D721Med (cell line): Measurements from ENCODE around the gene TAB3.

ENCODE experiments used
- DNase-seq: peaks from one replicate; pipeline ENCODE4 v3.0.0; 2011; ENCODE audit warnings: low spot score; ENCODE audit not compliant: insufficient read length
- FAIRE-seq: peaks from 2 replicates; lab custom pipeline; 2011; peaks lifted over from hg19 to GRCh38; lab: Jason Lieb, UNC
- TF ChIP-seq, protein P1 (sequence below): IDR thresholded peaks from 2 replicates; pipeline ENCODE4 v1.5.1; 2012; ENCODE audit warnings: mild to moderate bottlenecking, control low read depth; ENCODE audit not compliant: insufficient read depth; ENCODE audit errors: missing control alignments

The TAB3 gene

GRCh38 chrX:30889147-30890140, at the start of gene TAB3:
TAB3 (minus strand) TSS chrX:30889254; CDS start chrX:30859588, 29,666 bp downstream.
- no peak for FAIRE-seq
- DNase-seq, result peak; percentile 50
- TF ChIP-seq, protein P1, sequence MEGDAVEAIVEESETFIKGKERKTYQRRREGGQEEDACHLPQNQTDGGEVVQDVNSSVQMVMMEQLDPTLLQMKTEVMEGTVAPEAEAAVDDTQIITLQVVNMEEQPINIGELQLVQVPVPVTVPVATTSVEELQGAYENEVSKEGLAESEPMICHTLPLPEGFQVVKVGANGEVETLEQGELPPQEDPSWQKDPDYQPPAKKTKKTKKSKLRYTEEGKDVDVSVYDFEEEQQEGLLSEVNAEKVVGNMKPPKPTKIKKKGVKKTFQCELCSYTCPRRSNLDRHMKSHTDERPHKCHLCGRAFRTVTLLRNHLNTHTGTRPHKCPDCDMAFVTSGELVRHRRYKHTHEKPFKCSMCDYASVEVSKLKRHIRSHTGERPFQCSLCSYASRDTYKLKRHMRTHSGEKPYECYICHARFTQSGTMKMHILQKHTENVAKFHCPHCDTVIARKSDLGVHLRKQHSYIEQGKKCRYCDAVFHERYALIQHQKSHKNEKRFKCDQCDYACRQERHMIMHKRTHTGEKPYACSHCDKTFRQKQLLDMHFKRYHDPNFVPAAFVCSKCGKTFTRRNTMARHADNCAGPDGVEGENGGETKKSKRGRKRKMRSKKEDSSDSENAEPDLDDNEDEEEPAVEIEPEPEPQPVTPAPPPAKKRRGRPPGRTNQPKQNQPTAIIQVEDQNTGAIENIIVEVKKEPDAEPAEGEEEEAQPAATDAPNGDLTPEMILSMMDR, result no peak

- TF ChIP-seq, protein P1, result no peak
- no peak for DNase-seq
- FAIRE-seq, result no peak
These were observed 49.2 kb upstream of the TAB3 start for GRCh38 chrX:30938295-30938694.

DNA sequence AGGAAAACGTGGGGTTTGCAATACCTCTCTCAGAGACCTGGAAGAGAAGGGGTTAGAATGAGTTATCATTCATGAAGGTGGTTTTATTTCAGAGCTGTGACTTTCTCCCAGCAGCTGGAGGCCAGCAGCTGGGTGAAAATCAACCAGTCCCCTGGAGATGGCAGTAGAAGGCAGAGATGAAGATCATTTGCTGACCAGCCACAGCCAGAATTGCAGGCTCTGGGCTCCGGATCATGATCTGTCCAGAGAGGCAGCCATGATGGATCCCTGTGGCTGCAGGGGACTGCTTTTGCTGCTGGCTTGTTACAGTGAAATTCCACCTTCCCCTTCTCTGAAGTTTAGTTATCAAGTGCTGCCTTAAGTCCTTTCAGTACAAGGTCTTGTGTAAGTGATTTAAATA, 46.9 kb upstream of the TAB3 start:
- DNase-seq, result no peak
- TF ChIP-seq, protein P1, result peak; percentile 16
- no peak for FAIRE-seq

DNA sequence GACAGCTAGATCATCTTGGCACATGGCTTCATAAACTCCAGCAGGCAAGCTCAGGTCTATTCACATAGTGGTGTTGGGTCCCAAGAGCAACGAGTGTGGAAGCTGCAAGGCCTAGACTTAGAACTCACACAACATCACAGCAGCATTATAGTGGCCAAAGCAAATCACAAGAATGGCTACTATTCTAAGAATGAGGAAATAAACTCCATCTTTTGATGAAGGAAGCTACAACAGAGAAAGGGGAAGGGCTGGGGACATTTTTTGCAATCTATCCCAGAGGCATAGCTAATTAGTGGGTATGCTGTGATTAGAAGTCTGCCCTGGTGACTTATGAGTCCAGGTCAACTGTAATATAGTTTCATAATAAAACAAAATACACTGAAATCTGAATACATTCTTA, 42.9 kb upstream of the TAB3 start:
- FAIRE-seq, result no peak
- TF ChIP-seq, protein P1, result no peak
- DNase-seq, result no peak

GRCh38 chrX:30930679-30931078, 41.6 kb upstream of the TAB3 start:
- no peak for DNase-seq
- FAIRE-seq, result no peak
- TF ChIP-seq, protein P1, result no peak

DNA sequence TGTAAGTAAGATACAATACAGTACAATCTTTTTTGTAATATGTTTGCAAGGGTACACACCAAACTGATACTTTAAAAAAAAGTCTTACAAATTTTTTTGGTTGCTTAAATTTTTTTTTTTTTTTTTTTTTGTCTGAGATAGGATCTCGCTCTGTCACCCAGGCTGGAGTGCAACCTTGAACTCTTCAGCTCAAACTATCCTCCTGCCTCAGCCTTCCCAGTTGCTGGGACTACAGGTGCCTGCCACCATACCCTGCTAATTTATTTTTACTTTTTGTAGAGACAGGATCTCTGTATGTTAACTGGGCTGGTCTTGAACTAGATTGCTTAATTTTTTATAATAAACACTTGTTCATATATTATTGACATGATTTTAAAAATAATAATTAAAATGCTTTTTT, 41.1 kb upstream of the TAB3 start:
- DNase-seq (no peak), FAIRE-seq (no peak)
- TF ChIP-seq, protein P1, result no peak

DNA sequence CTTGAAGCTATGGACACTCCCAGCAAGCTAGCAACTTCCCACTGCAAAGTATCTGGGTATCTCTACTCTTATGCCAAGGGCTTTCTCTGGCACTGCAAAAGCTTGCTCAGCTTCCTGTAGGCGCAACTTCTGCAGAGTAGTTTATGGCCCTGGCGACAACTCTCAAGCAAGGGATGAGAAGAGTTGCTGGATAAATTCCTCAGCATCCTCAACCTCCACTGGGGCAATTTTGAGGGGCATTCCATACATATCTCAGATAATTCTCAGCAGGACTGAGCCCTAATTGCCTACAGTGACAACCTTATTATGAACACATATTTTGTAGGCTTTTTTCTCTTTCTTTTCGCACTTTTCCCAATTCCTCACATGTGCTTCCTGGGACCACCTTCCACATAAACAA, 31.2 kb upstream of the TAB3 start:
- DNase-seq, result no peak
- FAIRE-seq, result no peak
- TF ChIP-seq, protein P1, result no peak
